ENCODE results near the gene SYTL1. TPM values are rescaled to one million over a fixed set of nuclear protein-coding genes. Genes with fewer than 3 reads are reported as not detected.
A peak's percentile ranks its signal among the peaks of the same experiment; 100 is the strongest.

Gene SYTL1
- total RNA-seq (2012; rRNA removed) = 0.25 TPM in 1 of 2 replicates, not detected in the other

- no peak within 1 kb of the TSS for H3K9ac ChIP-seq (ENCODE audit: low read depth, low read length)
- no peaks in the 10 kb centered on the region for H3K27me3 ChIP-seq (ENCODE audit: control insufficient read depth, insufficient read depth, low read length)
- H3K4me2 ChIP-seq (ENCODE audit: low read length) = peak within 1 kb of the TSS; percentile 55
- no peaks in the 10 kb centered on the region for H3K9me3 ChIP-seq (replicated peaks; ENCODE audit: low read length)
- peaks cover 23% of the 10 kb centered on the region for H3K4me1 ChIP-seq (ENCODE audit: control insufficient read depth, insufficient read depth, low read length)
- H3K4me3 ChIP-seq (ENCODE audit: low read length) = no peak within 1 kb of the TSS
- peaks cover 6% of the 10 kb centered on the region for H3K36me3 ChIP-seq (ENCODE audit: insufficient read depth, low read length)
Measured at GRCh38 chr1:27341525-27342252, at the start of gene SYTL1. Gene SYTL1 (plus strand): TSS chr1:27342022. CDS start chr1:27345335, 3,313 bp downstream.

GRCh38 chr1:27292106-27292505, 49.7 kb upstream of the SYTL1 start:
- peaks cover 8% of the 10 kb centered on the region for H3K4me1 ChIP-seq (ENCODE audit: control insufficient read depth, insufficient read depth, low read length)
- H3K4me2 ChIP-seq (ENCODE audit: low read length) = no peak overlapping the region
- peaks cover 22% of the 10 kb centered on the region for H3K36me3 ChIP-seq (ENCODE audit: insufficient read depth, low read length)
- no peak overlapping the region for H3K9ac ChIP-seq (ENCODE audit: low read depth, low read length)
- H3K27me3 ChIP-seq (ENCODE audit: control insufficient read depth, insufficient read depth, low read length) = no peaks in the 10 kb centered on the region
- no peak overlapping the region for H3K4me3 ChIP-seq (ENCODE audit: low read length)
- H3K9me3 ChIP-seq (replicated peaks; ENCODE audit: low read length) = no peaks in the 10 kb centered on the region

- no peaks in the 10 kb centered on the region for H3K27me3 ChIP-seq (ENCODE audit: control insufficient read depth, insufficient read depth, low read length)
- peaks cover 12% of the 10 kb centered on the region for H3K4me1 ChIP-seq (ENCODE audit: control insufficient read depth, insufficient read depth, low read length)
- H3K4me3 ChIP-seq (ENCODE audit: low read length) = no peak overlapping the region
- H3K36me3 ChIP-seq (ENCODE audit: insufficient read depth, low read length) = peaks cover 24% of the 10 kb centered on the region
- H3K9ac ChIP-seq (ENCODE audit: low read depth, low read length) = no peak overlapping the region
- no peak overlapping the region for H3K4me2 ChIP-seq (ENCODE audit: low read length)
- H3K9me3 ChIP-seq (replicated peaks; ENCODE audit: low read length) = no peaks in the 10 kb centered on the region
Measured at GRCh38 chr1:27293915-27294314, 47.9 kb upstream of the SYTL1 start.

- Histone ChIP-seq H3K27me3 (ENCODE audit: control insufficient read depth, insufficient read depth, low read length) (no peaks in the 10 kb centered on the region), H3K4me2 (ENCODE audit: low read length) (no peak overlapping the region), H3K9ac (ENCODE audit: low read depth, low read length) (no peak overlapping the region), H3K4me3 (ENCODE audit: low read length) (no peak overlapping the region), H3K4me1 (ENCODE audit: control insufficient read depth, insufficient read depth, low read length) (peaks cover 40% of the 10 kb centered on the region), H3K9me3 (replicated peaks; ENCODE audit: low read length) (no peaks in the 10 kb centered on the region), H3K36me3 (ENCODE audit: insufficient read depth, low read length) (peaks cover 29% of the 10 kb centered on the region)
Measured at GRCh38 chr1:27296773-27297291, 45.0 kb upstream of the SYTL1 start.

GRCh38 chr1:27297903-27298302, 43.9 kb upstream of the SYTL1 start:
- no peak overlapping the region for H3K9ac ChIP-seq (ENCODE audit: low read depth, low read length)
- no peaks in the 10 kb centered on the region for H3K27me3 ChIP-seq (ENCODE audit: control insufficient read depth, insufficient read depth, low read length)
- peaks cover 32% of the 10 kb centered on the region for H3K36me3 ChIP-seq (ENCODE audit: insufficient read depth, low read length)
- H3K4me1 ChIP-seq (ENCODE audit: control insufficient read depth, insufficient read depth, low read length) = peaks cover 36% of the 10 kb centered on the region
- H3K9me3 ChIP-seq (replicated peaks; ENCODE audit: low read length) = no peaks in the 10 kb centered on the region
- H3K4me2 ChIP-seq (ENCODE audit: low read length) = no peak overlapping the region
- H3K4me3 ChIP-seq (ENCODE audit: low read length) = no peak overlapping the region

- Histone ChIP-seq H3K9me3 (replicated peaks; ENCODE audit: low read length) (no peaks in the 10 kb centered on the region), H3K36me3 (ENCODE audit: insufficient read depth, low read length) (peaks cover 28% of the 10 kb centered on the region), H3K27me3 (ENCODE audit: control insufficient read depth, insufficient read depth, low read length) (no peaks in the 10 kb centered on the region), H3K4me3 (ENCODE audit: low read length) (peak overlapping the region; percentile 17), H3K9ac (ENCODE audit: low read depth, low read length) (peak overlapping the region; percentile 70), H3K4me2 (ENCODE audit: low read length) (peak overlapping the region; percentile 47), H3K4me1 (ENCODE audit: control insufficient read depth, insufficient read depth, low read length) (peaks cover 36% of the 10 kb centered on the region)
Measured at GRCh38 chr1:27298632-27299384, 43.0 kb upstream of the SYTL1 start.

- Histone ChIP-seq H3K27me3 (ENCODE audit: control insufficient read depth, insufficient read depth, low read length) (no peaks in the 10 kb centered on the region), H3K9me3 (replicated peaks; ENCODE audit: low read length) (no peaks in the 10 kb centered on the region), H3K4me3 (ENCODE audit: low read length) (peak overlapping the region; percentile 27), H3K36me3 (ENCODE audit: insufficient read depth, low read length) (peaks cover 24% of the 10 kb centered on the region), H3K4me1 (ENCODE audit: control insufficient read depth, insufficient read depth, low read length) (peaks cover 36% of the 10 kb centered on the region), H3K4me2 (ENCODE audit: low read length) (peak overlapping the region; percentile 61), H3K9ac (ENCODE audit: low read depth, low read length) (peak overlapping the region; percentile 78)
Measured at GRCh38 chr1:27299385-27300271, 42.2 kb upstream of the SYTL1 start.

- peak overlapping the region; percentile 61 for H3K4me2 ChIP-seq (ENCODE audit: low read length)
- peak overlapping the region; percentile 27 for H3K4me3 ChIP-seq (ENCODE audit: low read length)
- no peaks in the 10 kb centered on the region for H3K27me3 ChIP-seq (ENCODE audit: control insufficient read depth, insufficient read depth, low read length)
- H3K36me3 ChIP-seq (ENCODE audit: insufficient read depth, low read length) = peaks cover 24% of the 10 kb centered on the region
- H3K4me1 ChIP-seq (ENCODE audit: control insufficient read depth, insufficient read depth, low read length) = peaks cover 36% of the 10 kb centered on the region
- no peaks in the 10 kb centered on the region for H3K9me3 ChIP-seq (replicated peaks; ENCODE audit: low read length)
- H3K9ac ChIP-seq (ENCODE audit: low read depth, low read length) = peak overlapping the region; percentile 78
Measured at GRCh38 chr1:27300341-27301051, 41.3 kb upstream of the SYTL1 start.

GRCh38 chr1:27301052-27301422, 40.8 kb upstream of the SYTL1 start:
- no peak overlapping the region for H3K4me3 ChIP-seq (ENCODE audit: low read length)
- no peaks in the 10 kb centered on the region for H3K27me3 ChIP-seq (ENCODE audit: control insufficient read depth, insufficient read depth, low read length)
- H3K9ac ChIP-seq (ENCODE audit: low read depth, low read length) = peak overlapping the region; percentile 78
- no peaks in the 10 kb centered on the region for H3K9me3 ChIP-seq (replicated peaks; ENCODE audit: low read length)
- H3K36me3 ChIP-seq (ENCODE audit: insufficient read depth, low read length) = peaks cover 24% of the 10 kb centered on the region
- peaks cover 36% of the 10 kb centered on the region for H3K4me1 ChIP-seq (ENCODE audit: control insufficient read depth, insufficient read depth, low read length)
- H3K4me2 ChIP-seq (ENCODE audit: low read length) = peak overlapping the region; percentile 30

GRCh38 chr1:27301582-27302199, 40.1 kb upstream of the SYTL1 start:
- no peak overlapping the region for H3K4me3 ChIP-seq (ENCODE audit: low read length)
- peaks cover 22% of the 10 kb centered on the region for H3K36me3 ChIP-seq (ENCODE audit: insufficient read depth, low read length)
- no peak overlapping the region for H3K4me2 ChIP-seq (ENCODE audit: low read length)
- H3K9ac ChIP-seq (ENCODE audit: low read depth, low read length) = peak overlapping the region; percentile 78
- no peaks in the 10 kb centered on the region for H3K27me3 ChIP-seq (ENCODE audit: control insufficient read depth, insufficient read depth, low read length)
- H3K9me3 ChIP-seq (replicated peaks; ENCODE audit: low read length) = no peaks in the 10 kb centered on the region
- H3K4me1 ChIP-seq (ENCODE audit: control insufficient read depth, insufficient read depth, low read length) = peaks cover 36% of the 10 kb centered on the region

Measured in skeletal muscle satellite cell (primary cell).